ENCODE measurements around the gene TENM3.

DNA sequence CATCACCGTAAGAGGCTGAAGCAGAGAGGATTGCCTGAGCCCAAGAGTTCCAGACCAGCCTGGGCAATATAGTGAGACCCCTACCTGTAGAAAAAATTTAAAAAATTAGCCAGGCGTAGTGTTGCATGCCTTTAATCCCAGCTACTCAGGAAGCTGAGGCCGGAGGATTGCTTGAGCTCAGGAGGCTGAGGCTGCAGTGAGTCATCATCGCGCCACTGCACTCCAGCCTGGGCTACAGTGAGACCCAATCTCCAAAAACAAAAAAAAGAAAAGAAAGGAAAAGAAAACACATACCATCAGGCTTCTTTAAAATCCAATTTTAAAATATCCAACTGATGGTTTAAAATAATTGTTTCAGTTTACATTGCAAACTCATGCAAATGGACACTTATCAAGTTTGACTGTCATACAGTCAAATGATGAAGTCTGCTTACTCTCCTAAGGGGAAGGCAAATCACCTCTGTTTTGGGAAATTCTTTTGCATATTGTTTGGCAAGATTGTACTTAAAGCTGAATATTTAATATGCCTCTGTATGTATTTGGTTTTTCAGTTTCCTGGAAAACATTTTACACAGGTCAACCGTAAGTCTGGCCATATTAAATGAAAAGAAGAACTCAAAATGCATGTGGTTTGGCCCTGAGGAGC, 23.7 kb upstream of the TENM3 start:
- no peak for TF ChIP-seq CTCF (IDR thresholded peaks at IDR 0.05)
- TF ChIP-seq POLR2A (IDR thresholded peaks at IDR 0.05) = no peak

All from esophagus squamous epithelium (tissue), 4 donors.